ENCODE results near the gene GUCY1A2.

The GUCY1A2 gene

GRCh38 chr11:106770489-106771085, 247.7 kb downstream of the GUCY1A2 start:
- no peak overlapping the region for H3K4me3 ChIP-seq (ENCODE audit: insufficient read depth, low read depth, low read length)
- no peaks in the 10 kb centered on the region for H3K27me3 ChIP-seq (ENCODE audit: control insufficient read depth, insufficient read depth, low read length, poor library complexity, severe bottlenecking)
- no peaks in the 10 kb centered on the region for H3K36me3 ChIP-seq (ENCODE audit: control insufficient read depth, insufficient read depth, low read length)
- H3K27ac ChIP-seq (ENCODE audit: insufficient read depth, low read depth, low read length, poor library complexity, severe bottlenecking): no peak overlapping the region
- no peaks in the 10 kb centered on the region for H3K4me1 ChIP-seq (ENCODE audit: control insufficient read depth, insufficient read depth, low read length)
- H3K9me3 ChIP-seq (ENCODE audit: control insufficient read depth, low read length): no peaks in the 10 kb centered on the region

GRCh38 chr11:106765469-106766258, 252.6 kb downstream of the GUCY1A2 start:
- 81 to 86% methylated on average over 2 of the region's 2 CpGs for WGBS, 2 experiments
- no peak overlapping the region for H3K4me3 ChIP-seq (ENCODE audit: insufficient read depth, low read depth, low read length)
- H3K27ac ChIP-seq (ENCODE audit: insufficient read depth, low read depth, low read length, poor library complexity, severe bottlenecking): no peak overlapping the region

GRCh38 chr11:106763501-106763900, 254.8 kb downstream of the GUCY1A2 start:
- Histone ChIP-seq H3K4me3 (ENCODE audit: insufficient read depth, low read depth, low read length) (no peak overlapping the region), H3K9me3 (ENCODE audit: control insufficient read depth, low read length) (no peaks in the 10 kb centered on the region), H3K27me3 (ENCODE audit: control insufficient read depth, insufficient read depth, low read length, poor library complexity, severe bottlenecking) (no peaks in the 10 kb centered on the region), H3K4me1 (ENCODE audit: control insufficient read depth, insufficient read depth, low read length) (no peaks in the 10 kb centered on the region), H3K27ac (ENCODE audit: insufficient read depth, low read depth, low read length, poor library complexity, severe bottlenecking) (no peak overlapping the region), H3K36me3 (ENCODE audit: control insufficient read depth, insufficient read depth, low read length) (no peaks in the 10 kb centered on the region)
- WGBS, 2 experiments: 92 to 99% methylated on average over 3 of the region's 3 CpGs

More at GRCh38 chr11:106765469-106766258, 252.6 kb downstream of the GUCY1A2 start:
- no peaks in the 10 kb centered on the region for H3K9me3 ChIP-seq (ENCODE audit: control insufficient read depth, low read length)
- no peaks in the 10 kb centered on the region for H3K27me3 ChIP-seq (ENCODE audit: control insufficient read depth, insufficient read depth, low read length, poor library complexity, severe bottlenecking)
- no peaks in the 10 kb centered on the region for H3K4me1 ChIP-seq (ENCODE audit: control insufficient read depth, insufficient read depth, low read length)
- H3K36me3 ChIP-seq (ENCODE audit: control insufficient read depth, insufficient read depth, low read length): no peaks in the 10 kb centered on the region

GRCh38 chr11:106761745-106762144, 256.5 kb downstream of the GUCY1A2 start:
- no peaks in the 10 kb centered on the region for H3K36me3 ChIP-seq (ENCODE audit: control insufficient read depth, insufficient read depth, low read length)
- H3K4me3 ChIP-seq (ENCODE audit: insufficient read depth, low read depth, low read length): no peak overlapping the region
- H3K27ac ChIP-seq (ENCODE audit: insufficient read depth, low read depth, low read length, poor library complexity, severe bottlenecking): no peak overlapping the region
- no peaks in the 10 kb centered on the region for H3K9me3 ChIP-seq (ENCODE audit: control insufficient read depth, low read length)
- no peaks in the 10 kb centered on the region for H3K4me1 ChIP-seq (ENCODE audit: control insufficient read depth, insufficient read depth, low read length)
- H3K27me3 ChIP-seq (ENCODE audit: control insufficient read depth, insufficient read depth, low read length, poor library complexity, severe bottlenecking): no peaks in the 10 kb centered on the region
- 100% methylated on average over 1 of the region's 1 CpG for WGBS, 2 experiments

- Histone ChIP-seq H3K4me3 (ENCODE audit: insufficient read depth, low read depth, low read length) (no peak overlapping the region), H3K4me1 (ENCODE audit: control insufficient read depth, insufficient read depth, low read length) (no peaks in the 10 kb centered on the region), H3K27ac (ENCODE audit: insufficient read depth, low read depth, low read length, poor library complexity, severe bottlenecking) (no peak overlapping the region), H3K27me3 (ENCODE audit: control insufficient read depth, insufficient read depth, low read length, poor library complexity, severe bottlenecking) (no peaks in the 10 kb centered on the region), H3K36me3 (ENCODE audit: control insufficient read depth, insufficient read depth, low read length) (no peaks in the 10 kb centered on the region), H3K9me3 (ENCODE audit: control insufficient read depth, low read length) (no peaks in the 10 kb centered on the region)
- 54 to 78% methylated on average over 1 of the region's 1 CpG for WGBS, 2 experiments
Observed at GRCh38 chr11:106761240-106761639, 257.0 kb downstream of the GUCY1A2 start.

- Histone ChIP-seq H3K27me3 (ENCODE audit: control insufficient read depth, insufficient read depth, low read length, poor library complexity, severe bottlenecking) (no peaks in the 10 kb centered on the region), H3K9me3 (ENCODE audit: control insufficient read depth, low read length) (no peaks in the 10 kb centered on the region), H3K4me1 (ENCODE audit: control insufficient read depth, insufficient read depth, low read length) (no peaks in the 10 kb centered on the region), H3K36me3 (ENCODE audit: control insufficient read depth, insufficient read depth, low read length) (no peaks in the 10 kb centered on the region), H3K27ac (ENCODE audit: insufficient read depth, low read depth, low read length, poor library complexity, severe bottlenecking) (no peak overlapping the region), H3K4me3 (ENCODE audit: insufficient read depth, low read depth, low read length) (no peak overlapping the region)
- WGBS, 2 experiments: no CpG with 5 or more reads among the region's 1 CpG
Observed at GRCh38 chr11:106748059-106748458, 270.2 kb downstream of the GUCY1A2 start.

GRCh38 chr11:106745941-106746340, 272.3 kb downstream of the GUCY1A2 start:
- Histone ChIP-seq H3K4me3 (ENCODE audit: insufficient read depth, low read depth, low read length) (no peak overlapping the region), H3K9me3 (ENCODE audit: control insufficient read depth, low read length) (no peaks in the 10 kb centered on the region), H3K36me3 (ENCODE audit: control insufficient read depth, insufficient read depth, low read length) (no peaks in the 10 kb centered on the region), H3K27ac (ENCODE audit: insufficient read depth, low read depth, low read length, poor library complexity, severe bottlenecking) (no peak overlapping the region), H3K27me3 (ENCODE audit: control insufficient read depth, insufficient read depth, low read length, poor library complexity, severe bottlenecking) (no peaks in the 10 kb centered on the region), H3K4me1 (ENCODE audit: control insufficient read depth, insufficient read depth, low read length) (no peaks in the 10 kb centered on the region)
- 83 to 87% methylated on average over 1 of the region's 1 CpG for WGBS, 2 experiments

GRCh38 chr11:106733635-106734034, 284.6 kb downstream of the GUCY1A2 start:
- H3K4me3 ChIP-seq (ENCODE audit: insufficient read depth, low read depth, low read length): no peak overlapping the region
- no peaks in the 10 kb centered on the region for H3K27me3 ChIP-seq (ENCODE audit: control insufficient read depth, insufficient read depth, low read length, poor library complexity, severe bottlenecking)
- WGBS, 2 experiments: 88 to 91% methylated on average over 4 of the region's 4 CpGs
- H3K4me1 ChIP-seq (ENCODE audit: control insufficient read depth, insufficient read depth, low read length): no peaks in the 10 kb centered on the region
- no peaks in the 10 kb centered on the region for H3K36me3 ChIP-seq (ENCODE audit: control insufficient read depth, insufficient read depth, low read length)
- H3K9me3 ChIP-seq (ENCODE audit: control insufficient read depth, low read length): no peaks in the 10 kb centered on the region
- H3K27ac ChIP-seq (ENCODE audit: insufficient read depth, low read depth, low read length, poor library complexity, severe bottlenecking): no peak overlapping the region

- Histone ChIP-seq H3K36me3 (ENCODE audit: control insufficient read depth, insufficient read depth, low read length) (no peaks in the 10 kb centered on the region), H3K4me1 (ENCODE audit: control insufficient read depth, insufficient read depth, low read length) (no peaks in the 10 kb centered on the region), H3K27ac (ENCODE audit: insufficient read depth, low read depth, low read length, poor library complexity, severe bottlenecking) (no peak overlapping the region), H3K27me3 (ENCODE audit: control insufficient read depth, insufficient read depth, low read length, poor library complexity, severe bottlenecking) (no peaks in the 10 kb centered on the region), H3K4me3 (ENCODE audit: insufficient read depth, low read depth, low read length) (no peak overlapping the region), H3K9me3 (ENCODE audit: control insufficient read depth, low read length) (no peaks in the 10 kb centered on the region)
Observed at GRCh38 chr11:106728859-106729258, 289.4 kb downstream of the GUCY1A2 start.

GRCh38 chr11:106728379-106728778, 289.9 kb downstream of the GUCY1A2 start:
- no peaks in the 10 kb centered on the region for H3K9me3 ChIP-seq (ENCODE audit: control insufficient read depth, low read length)
- no peak overlapping the region for H3K27ac ChIP-seq (ENCODE audit: insufficient read depth, low read depth, low read length, poor library complexity, severe bottlenecking)
- no peaks in the 10 kb centered on the region for H3K4me1 ChIP-seq (ENCODE audit: control insufficient read depth, insufficient read depth, low read length)
- H3K4me3 ChIP-seq (ENCODE audit: insufficient read depth, low read depth, low read length): no peak overlapping the region
- WGBS, 2 experiments: no CpG with 5 or more reads among the region's 1 CpG
- H3K36me3 ChIP-seq (ENCODE audit: control insufficient read depth, insufficient read depth, low read length): no peaks in the 10 kb centered on the region
- no peaks in the 10 kb centered on the region for H3K27me3 ChIP-seq (ENCODE audit: control insufficient read depth, insufficient read depth, low read length, poor library complexity, severe bottlenecking)
